Panc1 (cell line): Measurements from ENCODE around the gene TRIP4. TPM values are rescaled to one million over a fixed set of nuclear protein-coding genes. Genes with fewer than 3 reads are reported as not detected.

Experiments
- ATAC-seq: fragments of 200-7000 bp; cut with Tn5 transposase; 2 replicates; pipeline ENCODE4 v1.9.1; 2020; ENCODE audit warnings: mild to moderate bottlenecking, moderate library complexity
- BruUV-seq: library from RNA; stranded (reverse); fragments of 400-500 nt; replicated peaks from 2 replicates; lab custom pipeline; 2021; lab: Mats Ljungman, UMichigan
- CTCF ChIA-PET: fragments of 300-600 bp; sonication (Branson Sonifier 250); formaldehyde crosslinking; loops from one replicate; lab custom pipeline; 2022; ENCODE audit warnings: antibody characterized with exemption; lab: Charles Lee
- POLR2A ChIA-PET: fragments of 300-600 bp; sonication (Branson Sonifier 250); formaldehyde crosslinking; loops from one replicate; lab custom pipeline; 2022; ENCODE audit warnings: antibody characterized with exemption; lab: Charles Lee
- DNase-seq: peaks from one replicate; pipeline ENCODE4 v3.0.0-alpha.2; 2010; ENCODE audit warnings: low read depth, low spot score
- H3K27ac ChIP-seq: 2 replicates; pipeline ENCODE4 v1.5.1; 2011; ENCODE audit warnings: mild to moderate bottlenecking, low read length, inconsistent platforms
- H3K27me3 ChIP-seq: fragments of 200-500 bp; sonication (Bioruptor generic); 2 replicates; pipeline ENCODE4 v1.6.0; 2014; ENCODE audit warnings: low read length, inconsistent platforms; ENCODE audit not compliant: control insufficient read depth, insufficient read depth
- H3K36me3 ChIP-seq: fragments of 200-500 bp; sonication (Bioruptor generic); 2 replicates; pipeline ENCODE4 v1.5.1; 2014; ENCODE audit warnings: inconsistent platforms, mild to moderate bottlenecking, low read length, moderate library complexity; ENCODE audit not compliant: control insufficient read depth, insufficient read depth
- H3K4me1 ChIP-seq: 2 replicates; pipeline ENCODE4 v1.5.1; 2011; ENCODE audit warnings: inconsistent platforms, mild to moderate bottlenecking, low read length, moderate library complexity; ENCODE audit not compliant: control insufficient read depth, insufficient read depth
- H3K4me3 ChIP-seq, 2 experiments: 2 replicates each; pipeline ENCODE4 v1.5.1; 2011 to 2012; ENCODE audit warnings: low read depth in 2 of 2, low read length in 2 of 2, mild to moderate bottlenecking in 2 of 2, inconsistent platforms in 1 of 2, moderate library complexity in 1 of 2
- H3K9me3 ChIP-seq: fragments of 200-500 bp; sonication (Bioruptor generic); 2 replicates; pipeline ENCODE4 v1.5.1; 2014; ENCODE audit warnings: low read depth, mild to moderate bottlenecking, inconsistent platforms, low read length, moderate library complexity; ENCODE audit not compliant: control insufficient read depth, insufficient read depth
- POLR2AphosphoS5 ChIP-seq: IDR thresholded peaks from 2 replicates; pipeline ENCODE4 v1.6.1; 2012; ENCODE audit warnings: mild to moderate bottlenecking, low read depth, low read length, moderate library complexity
- REST ChIP-seq, 2 experiments: IDR thresholded peaks; 2 replicates each; pipeline ENCODE4 v1.6.1; 2011 to 2012; ENCODE audit warnings: low read depth in 2 of 2, control low read depth in 1 of 2, low read length in 1 of 2, mild to moderate bottlenecking in 1 of 2, moderate library complexity in 1 of 2; ENCODE audit not compliant: insufficient read depth in 1 of 2
- SIN3A ChIP-seq: IDR thresholded peaks from 2 replicates; pipeline ENCODE4 v1.6.1; 2012; ENCODE audit warnings: low read depth, mild to moderate bottlenecking, low read length, moderate library complexity, borderline replicate concordance; ENCODE audit not compliant: insufficient read depth
- TCF7L2 ChIP-seq: IDR thresholded peaks from 2 replicates; pipeline ENCODE4 v1.6.1; 2011; ENCODE audit warnings: mild to moderate bottlenecking, low read depth, low read length, inconsistent platforms
- in situ Hi-C: cut with HindIII; loops from 2 replicates; pipeline ENCODE4 v1.10.0; 2016; ENCODE audit warnings: low sequenced_read_pairs, low pct_unique_long_range_greater_than_20kb
- intact Hi-C: fragments of 100-400 bp; cut with micrococcal nuclease; formaldehyde crosslinking; loops from one replicate; pipeline ENCODE4 v1.10.0; 2022; ENCODE audit not compliant: unreplicated experiment
- total RNA-seq: library from RNA; stranded (reverse); gene quantifications from one replicate; pipeline ENCODE4 v1.2.1, GENCODE V29; 2021; ENCODE audit not compliant: unreplicated experiment
- TF ChIP-seq, protein P1 (sequence below): fragments of 450-650 bp; IDR thresholded peaks from 2 replicates; pipeline ENCODE4 v1.5.1; 2017; ENCODE audit warnings: mild to moderate bottlenecking

TRIP4 gene
- total RNA-seq, 1 experiment from 2014 or later: 42.8 TPM

GRCh38 chr15:64483749-64484148, 96.1 kb downstream of the TRIP4 start:
- H3K27ac ChIP-seq: no peak overlapping the region
- POLR2A ChIA-PET: no interaction called here

DNA sequence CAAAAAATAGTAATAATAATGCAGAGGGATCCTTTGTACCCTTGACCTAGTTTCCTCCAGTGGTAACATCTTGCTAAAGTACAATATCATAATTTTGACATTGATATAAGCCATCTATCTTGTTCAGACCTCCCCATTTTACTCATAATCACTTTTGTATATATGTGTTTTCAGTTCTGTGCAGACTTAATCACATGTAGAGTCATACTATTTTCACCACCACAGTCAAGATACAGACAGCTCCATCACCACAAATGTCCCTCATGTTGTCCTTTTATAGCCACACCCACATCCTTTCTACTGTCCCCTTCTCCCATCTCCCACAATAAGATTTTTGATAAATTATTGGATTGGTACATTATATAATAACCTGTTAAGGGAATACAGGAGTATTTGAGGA, 98.2 kb downstream of the TRIP4 start:
- POLR2A ChIA-PET: no interaction called here
- H3K9me3 ChIP-seq: no peaks in the 10 kb centered on the region
- intact Hi-C loops: no loop called here
- 0 out of 2 replicates have a peak, but pooled peaks cover 3% of the 10 kb centered on the region for H3K36me3 ChIP-seq
- H3K27me3 ChIP-seq: no peaks in the 10 kb centered on the region
- no peak for TF ChIP-seq TCF7L2
- no peak for TF ChIP-seq REST (IDR thresholded peaks at IDR 0.05; ENCODE audit: insufficient read depth in 1 of 2, low read depth in 2 of 2, low read length in 1 of 2)
- TF ChIP-seq, protein P1, sequence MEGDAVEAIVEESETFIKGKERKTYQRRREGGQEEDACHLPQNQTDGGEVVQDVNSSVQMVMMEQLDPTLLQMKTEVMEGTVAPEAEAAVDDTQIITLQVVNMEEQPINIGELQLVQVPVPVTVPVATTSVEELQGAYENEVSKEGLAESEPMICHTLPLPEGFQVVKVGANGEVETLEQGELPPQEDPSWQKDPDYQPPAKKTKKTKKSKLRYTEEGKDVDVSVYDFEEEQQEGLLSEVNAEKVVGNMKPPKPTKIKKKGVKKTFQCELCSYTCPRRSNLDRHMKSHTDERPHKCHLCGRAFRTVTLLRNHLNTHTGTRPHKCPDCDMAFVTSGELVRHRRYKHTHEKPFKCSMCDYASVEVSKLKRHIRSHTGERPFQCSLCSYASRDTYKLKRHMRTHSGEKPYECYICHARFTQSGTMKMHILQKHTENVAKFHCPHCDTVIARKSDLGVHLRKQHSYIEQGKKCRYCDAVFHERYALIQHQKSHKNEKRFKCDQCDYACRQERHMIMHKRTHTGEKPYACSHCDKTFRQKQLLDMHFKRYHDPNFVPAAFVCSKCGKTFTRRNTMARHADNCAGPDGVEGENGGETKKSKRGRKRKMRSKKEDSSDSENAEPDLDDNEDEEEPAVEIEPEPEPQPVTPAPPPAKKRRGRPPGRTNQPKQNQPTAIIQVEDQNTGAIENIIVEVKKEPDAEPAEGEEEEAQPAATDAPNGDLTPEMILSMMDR: no peak
- TF ChIP-seq POLR2AphosphoS5: no peak
- no peak for TF ChIP-seq SIN3A
- BruUV-seq: no TSS peak
- no peak for ATAC-seq
- in situ Hi-C loops: no loop called here
- no peaks in the 10 kb centered on the region for H3K4me1 ChIP-seq
- DNase-seq: no peak
- no peak overlapping the region for H3K4me3 ChIP-seq
- CTCF ChIA-PET: no interaction called here
- H3K27ac ChIP-seq: no peak overlapping the region

More at GRCh38 chr15:64483749-64484148, 96.1 kb downstream of the TRIP4 start:
- in situ Hi-C loops: no loop called here
- no peak for DNase-seq
- Histone ChIP-seq H3K27me3 (no peaks in the 10 kb centered on the region), H3K36me3 (0 out of 2 replicates have a peak, but pooled peaks cover 3% of the 10 kb centered on the region), H3K4me1 (no peaks in the 10 kb centered on the region), H3K9me3 (no peaks in the 10 kb centered on the region), H3K4me3 (no peak overlapping the region)
- TF ChIP-seq SIN3A (no peak), REST (IDR thresholded peaks at IDR 0.05; ENCODE audit: insufficient read depth in 1 of 2, low read depth in 2 of 2, low read length in 1 of 2) (no peak), TCF7L2 (no peak), POLR2AphosphoS5 (no peak)
- TF ChIP-seq, protein P1: no peak
- CTCF ChIA-PET: no interaction called here
- no TSS peak for BruUV-seq
- ATAC-seq: no peak
- intact Hi-C loops: no loop called here
